Muscle layer of duodenum (tissue), 2 donors: ENCODE results near the gene ATG7.
A peak's percentile ranks its signal among the peaks of the same experiment; 100 is the strongest.

Source experiments
- H3K27ac ChIP-seq: one replicate; pipeline ENCODE4 v1.7.0; 2013; ENCODE audit warnings: mild to moderate bottlenecking, low read length
- H3K27me3 ChIP-seq: one replicate; pipeline ENCODE4 v1.7.0; 2013; ENCODE audit warnings: low read depth, mild to moderate bottlenecking, control low read depth, low read length
- H3K36me3 ChIP-seq, 2 donors: one replicate each; pipeline ENCODE4 v1.7.0; 2013; ENCODE audit warnings: low read length in 2 of 2, control low read depth in 1 of 2, mild to moderate bottlenecking in 1 of 2; ENCODE audit not compliant: insufficient read depth in 2 of 2, control insufficient read depth in 1 of 2
- H3K4me1 ChIP-seq, 2 donors: one replicate each; pipeline ENCODE4 v1.7.0; 2013; ENCODE audit warnings: low read length in 2 of 2, mild to moderate bottlenecking in 2 of 2, control low read depth in 1 of 2, moderate library complexity in 1 of 2; ENCODE audit not compliant: insufficient read depth in 2 of 2, control insufficient read depth in 1 of 2
- H3K4me3 ChIP-seq, 2 donors: one replicate each; pipeline ENCODE4 v1.7.0; 2013; ENCODE audit warnings: low read length in 2 of 2, low read depth in 1 of 2, mild to moderate bottlenecking in 1 of 2
- H3K9me3 ChIP-seq, 2 donors: one replicate each; pipeline ENCODE4 v1.7.0; 2013; ENCODE audit warnings: low read length in 2 of 2, control low read depth in 1 of 2, mild to moderate bottlenecking in 1 of 2; ENCODE audit not compliant: control insufficient read depth in 1 of 2
- donor health status: healthy.

ATG7 gene

DNA sequence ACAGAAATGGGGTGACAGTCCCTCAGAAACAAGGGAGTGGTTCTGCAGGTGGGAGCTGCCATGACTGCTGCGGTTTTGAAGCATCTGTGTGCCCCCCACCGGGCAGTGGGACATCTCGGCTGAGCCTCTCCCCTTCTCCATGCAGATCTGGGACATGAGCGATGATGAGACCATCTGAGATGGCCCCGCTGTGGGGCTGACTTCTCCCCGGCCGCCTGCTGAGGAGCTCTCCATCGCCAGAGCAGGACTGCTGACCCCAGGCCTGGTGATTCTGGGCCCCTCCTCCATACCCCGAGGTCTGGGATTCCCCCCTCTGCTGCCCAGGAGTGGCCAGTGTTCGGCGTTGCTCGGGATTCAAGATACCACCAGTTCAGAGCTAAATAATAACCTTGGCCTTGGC lies 282.5 kb downstream of the ATG7 start:
- Histone ChIP-seq H3K27ac (no peak overlapping the region), H3K27me3 (no peaks in the 10 kb centered on the region), H3K9me3 (no peaks in the 10 kb centered on the region), H3K4me1 (peaks cover 5 to 26% of the 10 kb centered on the region in 2 donors), H3K36me3 (peaks cover 9 to 15% of the 10 kb centered on the region in 2 donors), H3K4me3 (no peak overlapping the region)

DNA sequence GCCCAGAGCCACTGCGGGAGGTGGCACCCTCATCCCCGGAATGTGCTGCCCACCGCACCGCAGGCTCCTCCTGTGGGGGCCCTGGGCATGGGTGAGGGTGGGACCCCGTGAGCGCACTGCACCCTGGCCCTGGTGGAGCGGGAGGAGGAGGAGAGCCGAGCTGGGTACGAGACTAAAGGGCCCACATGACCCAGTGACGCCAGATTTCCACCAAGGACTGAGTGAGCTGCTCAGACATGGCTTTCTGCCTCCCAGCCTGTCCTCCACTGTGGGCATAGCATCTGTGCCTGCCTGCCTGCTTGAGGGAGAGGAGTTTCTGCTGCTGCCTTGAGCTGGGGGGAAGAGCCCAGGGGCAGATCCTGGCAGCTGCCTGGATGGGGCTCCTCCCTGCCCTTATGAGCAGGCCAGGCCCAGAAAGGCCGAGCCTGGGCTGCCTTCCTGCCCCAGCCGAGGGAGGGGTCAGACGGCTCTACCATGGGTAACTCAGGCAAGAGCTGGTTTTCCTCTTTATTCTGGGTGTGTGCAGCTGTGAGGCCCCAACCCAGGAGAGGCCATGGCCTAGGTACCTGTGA lies 283.1 kb downstream of the ATG7 start:
- Histone ChIP-seq H3K36me3 (peaks cover 9 to 15% of the 10 kb centered on the region in 2 donors), H3K27me3 (no peaks in the 10 kb centered on the region), H3K4me3 (no peak overlapping the region), H3K27ac (no peak overlapping the region), H3K4me1 (peaks cover 8 to 31% of the 10 kb centered on the region in 2 donors), H3K9me3 (no peaks in the 10 kb centered on the region)

DNA sequence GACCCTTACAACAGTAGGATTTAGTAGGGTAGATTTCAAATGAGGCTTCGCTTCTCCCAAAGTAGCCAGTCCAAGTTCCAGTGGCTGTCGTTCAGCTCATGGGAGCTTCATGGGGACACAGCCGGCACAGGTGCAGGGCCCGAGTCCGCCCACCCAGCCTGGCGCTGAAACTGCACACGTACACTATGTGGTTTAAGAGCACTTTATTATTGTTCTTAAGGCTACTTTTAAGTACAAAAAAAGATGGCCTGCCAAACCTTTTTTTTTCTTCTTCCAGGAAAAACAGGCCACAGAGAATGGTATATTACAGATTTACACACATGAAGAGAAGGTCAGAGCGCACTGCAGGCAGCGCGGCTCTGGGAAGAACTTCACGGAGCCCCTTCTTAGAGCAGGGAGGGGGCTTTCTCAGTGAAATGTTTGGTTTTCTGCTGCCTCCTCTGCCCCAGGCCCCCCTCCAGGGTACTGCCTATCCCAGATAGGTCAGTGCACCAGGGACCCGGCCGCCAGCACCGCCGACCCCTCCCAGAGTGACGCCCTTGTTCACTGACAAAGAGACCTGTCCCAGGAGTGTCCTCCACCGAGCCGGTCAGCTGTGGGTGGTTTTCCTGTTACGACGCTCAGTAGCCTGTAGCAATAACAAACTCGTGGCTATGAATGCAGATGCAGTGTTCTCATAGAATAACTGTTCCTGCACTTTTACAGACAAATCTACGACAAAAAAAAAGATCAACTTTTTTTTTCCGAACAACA lies 283.9 kb downstream of the ATG7 start:
- Histone ChIP-seq H3K27ac (no peak overlapping the region), H3K4me3 (no peak overlapping the region), H3K4me1 (peaks cover 10 to 36% of the 10 kb centered on the region in 2 donors), H3K36me3 (peaks cover 9 to 15% of the 10 kb centered on the region in 2 donors), H3K9me3 (no peaks in the 10 kb centered on the region), H3K27me3 (no peaks in the 10 kb centered on the region)

DNA sequence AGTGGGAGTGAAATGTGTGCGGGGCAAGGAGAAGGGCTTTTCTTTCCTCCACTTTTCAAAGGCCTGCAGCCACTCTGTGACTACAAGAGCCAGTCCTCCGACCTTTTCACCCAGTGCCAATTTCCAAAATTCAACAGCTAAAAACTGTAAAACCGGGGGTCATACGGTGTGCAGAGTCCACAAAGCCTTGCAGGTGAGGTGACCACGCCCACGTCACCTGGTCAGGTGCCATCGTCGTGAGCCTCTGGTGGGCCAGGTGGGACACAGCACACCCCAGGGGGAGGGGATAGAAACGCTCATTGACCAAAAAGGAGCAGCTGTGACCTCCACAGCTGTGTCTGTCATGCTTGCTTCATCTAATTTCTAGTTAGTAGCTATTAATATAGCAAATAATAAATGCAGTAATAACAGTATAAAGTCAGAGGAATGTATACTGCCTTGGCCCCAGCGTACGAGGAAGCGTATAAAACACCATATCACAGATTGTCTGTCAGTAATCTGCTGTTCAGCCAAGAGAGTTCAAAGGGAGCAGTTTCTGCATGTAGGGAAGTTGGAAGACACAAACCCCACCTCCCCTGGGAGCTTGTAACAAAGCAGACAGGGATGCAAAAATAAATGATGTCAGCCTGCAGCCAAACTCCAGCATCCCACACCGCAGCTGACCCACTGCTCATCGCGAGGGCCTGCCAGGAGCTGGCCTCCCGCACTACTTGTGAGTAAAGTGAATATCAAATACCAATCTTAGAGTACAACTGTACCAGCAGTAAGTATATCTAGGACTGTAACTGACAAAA lies 284.9 kb downstream of the ATG7 start:
- no peaks in the 10 kb centered on the region for H3K9me3 ChIP-seq
- peaks cover 15 to 36% of the 10 kb centered on the region in 2 donors for H3K4me1 ChIP-seq
- H3K36me3 ChIP-seq = peaks cover 9 to 16% of the 10 kb centered on the region in 2 donors
- H3K27ac ChIP-seq = peak overlapping the region; percentile 39
- no peaks in the 10 kb centered on the region for H3K27me3 ChIP-seq
- H3K4me3 ChIP-seq = no peak overlapping the region

DNA sequence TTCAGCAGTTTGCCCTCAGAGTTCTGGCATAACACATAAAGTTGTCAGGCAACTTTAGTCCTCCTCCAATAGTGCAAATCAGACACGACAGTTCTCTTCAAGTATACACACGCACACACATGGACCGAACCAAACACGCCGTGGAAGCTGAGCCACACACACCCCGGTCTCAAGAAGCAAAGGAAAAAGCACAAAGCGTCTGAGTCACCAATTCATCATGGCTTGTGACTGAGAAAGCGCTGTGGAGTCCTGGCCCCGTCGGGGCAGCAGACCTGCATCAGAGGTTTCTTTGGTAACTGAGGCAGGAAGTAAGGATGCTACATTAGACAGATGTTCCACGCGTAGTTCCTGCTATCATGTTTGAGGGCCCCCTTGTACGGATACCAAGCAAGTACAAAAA lies 285.8 kb downstream of the ATG7 start:
- Histone ChIP-seq H3K36me3 (peaks cover 17 to 22% of the 10 kb centered on the region in 2 donors), H3K9me3 (no peaks in the 10 kb centered on the region), H3K4me1 (peaks cover 15 to 35% of the 10 kb centered on the region in 2 donors), H3K27ac (no peak overlapping the region), H3K27me3 (no peaks in the 10 kb centered on the region), H3K4me3 (no peak overlapping the region)

DNA sequence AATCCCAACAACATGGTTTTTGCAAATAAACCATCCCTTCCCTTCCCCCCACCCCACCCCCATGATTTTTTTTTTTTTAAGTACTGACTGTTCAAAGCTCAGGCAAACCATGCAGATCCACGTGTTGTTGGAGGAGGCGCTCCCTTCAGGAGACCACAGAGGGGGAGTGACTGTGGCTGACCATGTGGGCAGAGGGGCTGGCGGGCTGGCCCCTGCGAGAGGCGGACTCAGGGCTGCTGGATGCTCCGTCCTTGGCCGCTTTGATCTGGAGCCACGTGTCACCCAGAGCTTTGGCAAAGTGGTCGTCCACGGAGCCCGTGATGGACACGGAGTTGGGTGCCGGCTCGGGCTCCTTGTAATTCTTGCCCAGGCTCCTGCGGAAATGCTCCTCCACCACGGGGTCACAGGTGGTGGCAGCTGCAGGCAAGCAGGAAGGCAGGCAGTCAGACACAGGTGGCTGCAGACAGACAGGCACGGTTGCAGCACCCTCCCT lies 286.3 kb downstream of the ATG7 start:
- Histone ChIP-seq H3K4me1 (peaks cover 15 to 31% of the 10 kb centered on the region in 2 donors), H3K27me3 (no peaks in the 10 kb centered on the region), H3K27ac (no peak overlapping the region), H3K9me3 (no peaks in the 10 kb centered on the region), H3K36me3 (peaks cover 22 to 27% of the 10 kb centered on the region in 2 donors), H3K4me3 (no peak overlapping the region)

DNA sequence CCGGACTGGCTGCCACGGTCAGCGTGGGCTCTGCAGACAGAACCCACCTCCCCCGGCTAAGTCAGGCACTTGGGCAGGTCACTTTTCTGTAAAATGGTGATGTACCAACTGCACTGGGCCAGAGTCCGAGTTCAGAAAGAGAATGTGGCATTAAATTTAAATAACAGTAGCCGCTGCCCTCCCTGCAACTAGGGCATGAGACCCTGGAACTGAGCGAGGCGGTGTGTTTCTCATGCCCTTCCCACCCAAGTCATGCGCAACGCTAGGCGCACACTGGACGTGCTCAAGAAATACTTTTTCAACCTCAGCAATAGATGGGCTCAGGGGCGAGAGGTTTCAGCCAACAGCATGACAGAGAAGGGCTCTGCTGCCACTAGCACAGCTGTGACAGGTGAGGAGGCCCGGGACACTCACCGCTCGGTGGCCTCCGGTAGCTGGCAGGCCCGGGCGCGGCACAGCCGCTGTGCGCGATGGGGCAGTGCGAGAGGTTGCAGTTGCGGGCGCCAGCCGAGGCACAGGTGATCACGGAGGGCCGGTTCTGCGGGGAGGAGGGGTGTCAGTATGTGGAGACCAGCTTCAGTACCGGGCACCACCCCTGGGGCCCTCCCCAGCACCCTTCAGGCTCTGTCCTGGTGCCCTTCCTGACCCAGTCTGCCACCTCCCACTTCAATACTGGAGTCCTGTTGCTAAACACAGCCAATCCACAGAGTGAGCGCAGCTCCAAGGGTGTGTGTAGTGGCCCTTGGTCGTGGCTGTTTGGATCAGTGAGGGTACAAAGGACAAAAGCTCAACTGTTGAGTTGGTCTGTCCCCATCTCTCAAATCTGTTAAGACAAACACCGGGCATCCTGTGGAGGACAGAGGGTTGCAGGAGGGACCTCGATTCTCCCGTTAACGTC lies 287.0 kb downstream of the ATG7 start:
- H3K27ac ChIP-seq = no peak overlapping the region
- no peak overlapping the region for H3K4me3 ChIP-seq
- no peaks in the 10 kb centered on the region for H3K9me3 ChIP-seq
- peaks cover 15 to 26% of the 10 kb centered on the region in 2 donors for H3K4me1 ChIP-seq
- no peaks in the 10 kb centered on the region for H3K27me3 ChIP-seq
- peaks cover 22 to 32% of the 10 kb centered on the region in 2 donors for H3K36me3 ChIP-seq

DNA sequence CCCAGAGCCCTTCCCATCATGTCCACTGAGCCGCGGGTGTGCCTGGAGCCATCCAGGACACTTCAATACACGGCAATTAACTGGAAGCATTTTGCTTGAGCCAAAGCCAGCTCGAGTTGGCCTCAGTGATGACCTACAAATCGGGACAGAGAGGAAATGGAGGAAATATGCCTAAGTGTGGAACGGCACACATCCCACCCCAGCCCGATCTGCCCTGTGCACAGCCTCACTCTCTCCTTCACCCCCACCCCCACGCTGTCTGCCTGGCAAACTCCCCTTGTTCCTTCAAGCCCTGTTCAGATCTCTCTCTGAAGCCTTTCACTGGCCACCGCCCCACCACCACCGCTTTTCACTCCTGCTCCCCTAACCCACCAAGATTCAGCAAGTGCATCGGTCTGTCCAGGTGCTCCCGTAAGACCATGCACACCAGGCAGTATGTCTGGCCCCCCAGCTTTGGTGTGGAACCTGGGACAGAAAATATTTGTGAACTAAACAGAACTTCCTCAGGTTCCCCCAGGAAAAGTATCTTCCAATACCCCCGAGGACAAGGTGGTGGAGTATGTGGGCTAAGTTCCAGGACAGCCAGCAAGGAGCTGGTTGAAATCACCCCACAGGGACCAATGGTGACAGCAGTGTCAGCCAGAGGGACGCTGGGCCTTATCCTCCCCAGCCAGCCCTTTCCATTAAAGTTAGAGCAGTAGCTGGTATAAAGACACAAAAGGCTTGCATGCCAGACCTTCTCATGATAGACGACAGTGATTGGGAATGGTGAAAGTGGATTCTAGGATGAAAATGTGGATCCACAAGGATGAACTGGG lies 287.8 kb downstream of the ATG7 start:
- Histone ChIP-seq H3K27ac (peak overlapping the region; percentile 23), H3K36me3 (peaks cover 22 to 32% of the 10 kb centered on the region in 2 donors), H3K4me1 (peaks cover 15 to 26% of the 10 kb centered on the region in 2 donors)

DNA sequence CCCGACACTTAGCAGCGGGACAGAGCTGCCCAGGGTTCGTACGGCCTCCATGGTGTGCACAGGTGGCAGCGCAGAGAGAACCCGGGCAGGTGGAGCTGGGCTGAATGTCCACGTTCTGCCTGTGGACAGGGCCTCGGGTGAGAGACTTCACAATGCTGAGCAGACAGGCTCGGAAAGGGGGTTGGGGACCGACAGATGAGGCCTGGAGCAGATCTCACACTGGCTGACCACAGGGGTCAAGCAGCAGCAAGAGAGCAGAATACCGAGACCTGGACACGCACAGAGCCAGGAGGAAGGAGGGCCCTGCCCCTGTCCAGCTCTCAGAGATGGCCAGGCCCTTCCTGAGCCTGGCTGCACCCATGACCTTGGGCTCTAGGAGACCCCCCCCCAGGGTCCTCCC lies 288.5 kb downstream of the ATG7 start:
- H3K4me1 ChIP-seq = peaks cover 15 to 26% of the 10 kb centered on the region in 2 donors
- H3K4me3 ChIP-seq = no peak overlapping the region
- peaks cover 28 to 29% of the 10 kb centered on the region in 2 donors for H3K36me3 ChIP-seq
- H3K27me3 ChIP-seq = no peaks in the 10 kb centered on the region
- peak overlapping the region; percentile 23 for H3K27ac ChIP-seq
- H3K9me3 ChIP-seq = no peaks in the 10 kb centered on the region

More for the DNA sequence above, 287.8 kb downstream of the ATG7 start:
- Histone ChIP-seq H3K9me3 (no peaks in the 10 kb centered on the region), H3K4me3 (no peak overlapping the region), H3K27me3 (no peaks in the 10 kb centered on the region)

DNA sequence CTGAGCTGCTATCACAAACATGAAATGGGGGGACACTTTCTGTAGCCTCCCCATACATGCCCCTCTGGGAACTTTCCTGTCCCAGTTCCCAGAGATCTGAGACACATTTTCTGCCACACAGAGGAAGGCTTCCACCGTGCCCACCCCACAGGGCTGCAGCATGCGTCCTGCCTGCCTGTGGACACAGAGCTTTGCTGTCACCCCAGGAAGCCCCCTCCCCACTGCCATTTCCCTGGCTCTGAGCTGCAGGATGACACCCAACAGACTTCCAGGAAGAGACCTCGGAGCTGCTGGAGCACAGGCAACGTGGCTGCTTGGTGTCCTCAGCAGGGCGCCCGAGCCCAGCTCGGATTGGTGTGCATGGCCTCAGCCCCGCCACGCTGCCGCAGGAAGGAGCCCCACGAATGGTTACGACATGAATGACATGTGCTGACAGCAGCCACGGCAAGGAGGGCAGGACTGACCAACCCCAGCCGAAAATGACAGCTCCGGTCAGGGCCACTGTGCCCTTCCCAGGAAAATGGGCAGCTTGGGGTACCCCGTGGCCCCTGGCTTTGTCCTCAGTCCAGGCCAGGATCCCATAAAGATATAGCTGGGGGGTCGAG lies 290.2 kb downstream of the ATG7 start:
- no peak overlapping the region for H3K4me3 ChIP-seq
- H3K36me3 ChIP-seq = peaks cover 22 to 37% of the 10 kb centered on the region in 2 donors
- H3K4me1 ChIP-seq = peaks cover 10 to 18% of the 10 kb centered on the region in 2 donors
- H3K9me3 ChIP-seq = no peaks in the 10 kb centered on the region
- H3K27me3 ChIP-seq = no peaks in the 10 kb centered on the region
- H3K27ac ChIP-seq = no peak overlapping the region
